Neutrophil (primary cell): ENCODE measurements around the gene ZDHHC12.

ENCODE experiments used
- H3K27ac ChIP-seq: fragments of 200-600 bp; sonication (generic); 2 replicates; pipeline ENCODE4 v1.5.1; 2016; ENCODE audit warnings: mild to moderate bottlenecking, moderate library complexity
- H3K27me3 ChIP-seq: fragments of 200-600 bp; sonication (generic); 2 replicates; pipeline ENCODE4 v1.6.0; 2016; ENCODE audit warnings: mild to moderate bottlenecking
- H3K36me3 ChIP-seq: fragments of 200-600 bp; sonication (generic); 2 replicates; pipeline ENCODE4 v1.5.1; 2017
- H3K4me1 ChIP-seq, 2 experiments: fragments of 200-600 bp in 1 of 2; sonication (generic) in 1 of 2; 1 replicate in 1 of 2; 2 replicates in 1 of 2; pipeline versions ENCODE4 v1.5.1 to v1.6.1; 2013 to 2016; ENCODE audit warnings: low read depth in 1 of 2, low read length in 1 of 2, mild to moderate bottlenecking in 1 of 2, moderate library complexity in 1 of 2; ENCODE audit not compliant: control insufficient read depth in 1 of 2, insufficient read depth in 1 of 2
- H3K4me3 ChIP-seq, 2 experiments: fragments of 200-600 bp in 1 of 2; sonication (generic) in 1 of 2; 1 replicate in 1 of 2; 2 replicates in 1 of 2; pipeline ENCODE4 v1.5.1; 2013 to 2016; ENCODE audit warnings: low read depth in 1 of 2, low read length in 1 of 2, mild to moderate bottlenecking in 1 of 2, moderate library complexity in 1 of 2
- H3K9me3 ChIP-seq: fragments of 200-600 bp; sonication (generic); 2 replicates; pipeline ENCODE4 v1.5.1; 2016
- CTCF ChIP-seq: fragments of 200-600 bp; sonication (generic); IDR thresholded peaks from 2 replicates; pipeline ENCODE4 v1.5.1; 2016; ENCODE audit warnings: antibody characterized with exemption

Gene ZDHHC12

GRCh38 chr9:128729766-128730517 lies 6.0 kb upstream of the ZDHHC12 start:
- H3K36me3 ChIP-seq: peaks cover 48% of the 10 kb centered on the region
- no peak for TF ChIP-seq CTCF
- no peak overlapping the region for H3K27ac ChIP-seq
- H3K27me3 ChIP-seq: no peaks in the 10 kb centered on the region
- H3K4me3 ChIP-seq: no peak overlapping the region
- H3K9me3 ChIP-seq: no peaks in the 10 kb centered on the region
- peaks cover 2% of the 10 kb centered on the region in 2 experiments for H3K4me1 ChIP-seq

GRCh38 chr9:128729302-128729701 lies 5.4 kb upstream of the ZDHHC12 start:
- H3K27ac ChIP-seq: no peak overlapping the region
- no peaks in the 10 kb centered on the region for H3K9me3 ChIP-seq
- no peak for TF ChIP-seq CTCF
- H3K4me1 ChIP-seq: peaks cover 8 to 9% of the 10 kb centered on the region in 2 experiments
- H3K36me3 ChIP-seq: peaks cover 41% of the 10 kb centered on the region
- no peaks in the 10 kb centered on the region for H3K27me3 ChIP-seq
- H3K4me3 ChIP-seq: no peak overlapping the region

- H3K4me3 ChIP-seq: no peak overlapping the region
- H3K36me3 ChIP-seq: peaks cover 36% of the 10 kb centered on the region
- TF ChIP-seq CTCF: no peak
- H3K27me3 ChIP-seq: no peaks in the 10 kb centered on the region
- H3K27ac ChIP-seq: no peak overlapping the region
- no peaks in the 10 kb centered on the region for H3K9me3 ChIP-seq
- H3K4me1 ChIP-seq: peaks cover 14 to 16% of the 10 kb centered on the region in 2 experiments
Measured at GRCh38 chr9:128728298-128728697, 4.4 kb upstream of the ZDHHC12 start.

GRCh38 chr9:128727640-128728248 lies 3.8 kb upstream of the ZDHHC12 start:
- Histone ChIP-seq H3K4me3 (no peak overlapping the region), H3K9me3 (no peaks in the 10 kb centered on the region), H3K4me1 (peaks cover 19 to 20% of the 10 kb centered on the region in 2 experiments), H3K36me3 (peaks cover 30% of the 10 kb centered on the region), H3K27me3 (no peaks in the 10 kb centered on the region), H3K27ac (no peak overlapping the region)
- TF ChIP-seq CTCF: no peak

GRCh38 chr9:128724744-128725211 lies 851 bp upstream of the ZDHHC12 start:
- Histone ChIP-seq H3K4me1 (peaks cover 20 to 21% of the 10 kb centered on the region in 2 experiments), H3K9me3 (no peaks in the 10 kb centered on the region), H3K27ac (peak overlapping the region; percentile 82), H3K36me3 (peaks cover 30% of the 10 kb centered on the region), H3K4me3 (peak overlapping the region; percentile 78 to 88), H3K27me3 (no peaks in the 10 kb centered on the region)
- TF ChIP-seq CTCF: no peak
